GM21447 (cell line): ENCODE measurements around the gene IGFL1.
"Not testable (repeated sequence)": the region's sequence is repeated elsewhere in the genome, so short reads cannot be mapped to it uniquely, and the experiment has no call there.

Source experiments
- ATAC-seq: cut with Tn5 transposase; IDR thresholded peaks from one replicate; pipeline ENCODE4 v1.9.1; 2021; ENCODE audit not compliant: unreplicated experiment

The IGFL1 gene

GRCh38 chr19:46221981-46222610 is 7.4 kb upstream of the IGFL1 start:
- ATAC-seq = no peak

DNA sequence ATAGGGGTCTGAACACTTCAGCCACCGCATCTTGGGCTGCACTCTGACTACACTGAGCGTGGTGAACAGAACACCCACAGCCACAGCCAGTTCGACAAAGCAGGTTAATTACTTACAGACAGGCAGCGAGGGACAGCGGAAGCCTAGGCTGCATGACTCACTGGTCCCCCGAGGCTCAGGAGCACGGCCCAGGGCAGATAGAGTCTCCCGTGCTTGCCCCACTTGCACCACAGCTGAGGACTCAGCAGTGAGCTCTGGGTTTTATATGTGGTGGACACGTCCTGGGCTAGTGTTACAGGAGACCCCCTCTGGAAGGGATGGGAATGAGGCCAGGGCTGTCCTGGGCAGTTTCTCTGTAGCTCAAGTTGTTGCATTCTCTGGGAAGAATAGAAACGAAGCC is 5.8 kb upstream of the IGFL1 start:
- ATAC-seq = not testable (repeated sequence)

DNA sequence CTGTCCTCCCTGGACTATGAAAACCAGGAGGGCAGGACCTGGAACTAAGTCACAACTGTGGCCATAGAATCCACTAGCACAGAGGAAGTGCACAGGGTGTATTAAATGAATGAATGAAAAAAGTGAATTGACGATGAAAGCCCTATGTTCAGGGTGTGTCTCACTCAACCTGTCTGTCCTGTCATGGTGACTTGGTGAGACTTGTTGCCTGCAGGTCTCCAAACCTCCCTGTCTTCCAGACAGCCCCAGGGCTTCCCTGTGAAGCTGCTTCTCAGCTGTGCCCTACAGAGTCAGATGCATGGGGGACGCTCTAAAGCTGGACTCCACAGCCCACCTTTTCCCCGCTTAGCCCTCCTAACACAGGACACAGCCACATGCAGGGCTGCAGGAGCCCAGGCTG is 4.8 kb upstream of the IGFL1 start:
- ATAC-seq = no peak

DNA sequence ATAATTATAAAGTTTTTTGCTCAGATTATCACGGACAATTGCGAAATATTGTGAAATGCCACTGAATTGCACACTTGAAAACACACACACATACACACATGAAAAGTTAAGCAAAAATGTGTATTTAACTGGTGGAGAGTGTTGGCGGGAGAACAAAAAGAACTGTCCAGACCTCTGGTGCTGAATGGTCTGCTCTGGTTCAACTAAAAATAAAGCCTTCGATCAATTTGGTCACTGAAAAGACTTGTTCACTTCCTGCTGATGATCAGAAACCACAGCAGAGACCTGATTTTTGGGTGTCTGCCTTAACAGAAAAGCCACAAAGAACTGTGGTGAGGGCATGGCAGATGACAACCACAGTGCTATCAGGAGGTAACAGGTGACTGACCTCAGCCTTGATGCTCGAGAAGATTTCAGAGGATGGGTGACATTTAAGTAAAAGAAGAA is 4.0 kb upstream of the IGFL1 start:
- no peak for ATAC-seq

DNA sequence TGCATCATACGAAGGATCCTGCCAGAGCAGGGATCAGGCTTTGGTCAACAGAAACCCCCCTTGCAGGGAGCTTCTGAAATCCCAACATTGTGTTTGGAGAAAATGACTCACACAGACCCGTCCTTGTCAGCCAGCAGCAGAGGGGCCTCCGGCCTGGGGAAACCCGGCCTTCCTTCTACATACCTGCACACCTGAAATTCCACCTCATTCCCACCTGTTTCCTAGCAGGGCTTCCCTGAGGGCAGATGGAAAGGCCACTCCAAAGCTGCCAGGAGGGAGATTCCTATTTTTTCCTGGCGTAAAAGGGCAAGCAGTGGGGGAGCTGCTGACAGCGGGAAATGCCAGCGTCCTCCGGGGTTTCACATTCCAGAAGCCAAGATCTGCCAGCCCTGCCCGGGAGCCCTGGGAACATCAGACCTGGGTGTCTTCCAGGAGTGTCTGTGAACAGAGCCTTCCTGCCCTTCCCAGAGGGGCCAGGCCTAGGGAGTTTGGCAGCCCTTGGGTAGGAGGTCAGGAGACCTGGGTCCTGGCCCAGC is 3.0 kb upstream of the IGFL1 start:
- no peak for ATAC-seq

- no peak for ATAC-seq
These were observed 2.5 kb downstream of the IGFL1 start for GRCh38 chr19:46232029-46232428.

DNA sequence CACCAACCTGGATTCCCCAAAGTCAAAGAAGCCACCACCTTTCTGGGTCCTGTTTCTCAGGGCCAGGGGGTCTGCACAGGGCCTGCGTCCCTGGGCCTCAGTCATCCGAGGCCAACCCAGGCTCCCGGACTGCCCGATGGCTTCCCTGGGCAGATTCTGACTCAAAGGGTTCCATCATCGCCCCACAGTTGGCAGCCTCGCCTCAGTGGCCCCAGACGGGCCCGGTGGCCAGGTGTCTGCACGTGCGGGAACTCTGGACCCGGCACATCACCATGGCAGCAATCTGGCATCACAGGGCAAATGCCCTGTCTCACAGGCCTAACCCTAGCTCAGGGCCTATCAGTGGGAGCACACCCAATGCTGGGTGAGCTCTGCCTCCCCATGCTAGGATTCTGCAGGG is 2.9 kb downstream of the IGFL1 start:
- no peak for ATAC-seq

DNA sequence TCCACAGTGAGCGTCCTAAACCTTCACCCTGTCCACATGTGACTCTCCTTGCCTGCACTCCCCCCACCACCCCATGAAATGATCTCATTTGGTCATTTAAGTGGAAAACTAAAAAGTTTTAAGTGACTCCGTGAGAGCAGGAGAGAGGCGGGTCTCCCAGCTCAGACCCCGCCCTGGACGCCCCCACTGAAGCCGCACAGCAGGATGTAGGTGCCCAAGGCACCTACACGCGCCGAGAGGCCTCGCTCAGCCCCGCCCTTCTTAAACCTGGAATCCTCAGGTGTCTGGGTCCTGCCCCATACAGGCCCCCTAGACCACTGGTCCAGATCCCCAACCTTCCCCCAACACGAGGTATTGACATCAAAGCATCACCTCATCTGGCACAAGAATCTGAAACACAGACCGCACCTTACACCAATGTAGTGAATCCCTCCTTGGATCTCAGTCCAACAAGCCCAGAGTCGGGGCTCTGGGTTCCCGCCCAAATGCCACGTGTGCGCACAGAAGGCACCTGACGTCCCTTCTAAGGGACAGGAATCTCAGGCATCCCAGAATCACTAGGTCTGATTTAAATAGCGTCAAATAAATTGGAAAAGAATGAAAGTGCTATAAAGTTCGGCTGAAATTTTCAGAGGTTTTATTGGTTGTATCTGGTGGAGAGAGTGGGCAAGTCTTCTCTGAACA is 3.5 kb downstream of the IGFL1 start:
- no peak for ATAC-seq

GRCh38 chr19:46233871-46234270 is 4.3 kb downstream of the IGFL1 start:
- ATAC-seq = not testable (repeated sequence)

DNA sequence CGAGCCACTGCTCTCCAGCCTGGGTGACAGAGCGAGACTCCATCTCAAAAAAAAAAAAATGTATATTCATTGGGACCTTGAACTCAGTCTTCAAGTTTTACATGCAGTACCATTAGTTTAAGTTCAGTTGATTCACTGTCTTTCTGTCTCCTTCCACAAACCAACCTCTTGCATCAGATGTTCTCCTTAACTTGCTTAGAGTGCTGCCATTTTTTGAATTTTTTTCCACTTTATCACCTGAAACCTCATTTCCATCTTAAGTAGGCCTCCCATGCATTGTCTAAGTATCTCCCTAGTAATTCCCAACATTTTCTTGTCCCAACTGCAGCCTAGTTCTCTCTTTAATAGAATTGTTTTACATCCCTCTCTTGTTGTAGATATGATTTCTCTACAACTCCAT is 8.6 kb downstream of the IGFL1 start:
- not testable (repeated sequence) for ATAC-seq

DNA sequence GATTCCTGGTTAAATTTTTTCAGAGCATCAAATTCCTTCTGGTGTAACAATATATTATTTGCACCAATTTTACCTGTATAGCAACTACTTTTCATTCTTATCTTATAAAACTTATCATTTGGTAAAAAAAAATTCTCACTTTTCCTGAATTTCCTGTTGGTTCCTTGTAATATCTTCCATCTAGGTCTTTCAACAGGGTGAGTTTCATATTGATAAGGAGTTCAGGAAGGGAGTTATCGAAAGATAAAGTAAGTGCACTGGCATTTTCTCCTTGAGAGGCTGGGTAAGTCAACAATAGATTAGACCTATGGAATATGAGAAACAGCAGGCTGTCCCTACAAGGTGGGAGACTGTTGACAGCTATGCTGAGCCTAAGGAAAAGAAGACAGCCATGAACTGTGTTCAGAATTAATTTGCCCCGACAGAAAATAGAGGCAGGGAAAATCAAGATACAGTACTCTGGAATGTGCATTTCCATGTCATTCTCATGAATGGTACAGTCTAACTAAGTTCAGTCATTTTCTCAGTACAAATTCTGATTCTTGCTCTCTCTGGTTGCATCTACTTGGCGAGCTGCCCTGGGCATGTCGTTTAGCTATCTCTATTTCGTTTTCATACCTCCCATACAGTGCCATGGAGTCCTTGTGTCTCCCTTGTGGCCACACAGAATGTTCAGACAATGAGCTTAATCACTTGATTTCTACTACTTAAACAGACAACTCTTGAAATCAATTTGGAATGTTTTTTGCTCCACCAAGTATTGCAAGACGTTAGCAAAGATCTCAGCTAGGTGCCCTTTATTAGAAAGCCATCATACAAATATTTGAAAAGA is 9.9 kb downstream of the IGFL1 start:
- ATAC-seq = no peak

DNA sequence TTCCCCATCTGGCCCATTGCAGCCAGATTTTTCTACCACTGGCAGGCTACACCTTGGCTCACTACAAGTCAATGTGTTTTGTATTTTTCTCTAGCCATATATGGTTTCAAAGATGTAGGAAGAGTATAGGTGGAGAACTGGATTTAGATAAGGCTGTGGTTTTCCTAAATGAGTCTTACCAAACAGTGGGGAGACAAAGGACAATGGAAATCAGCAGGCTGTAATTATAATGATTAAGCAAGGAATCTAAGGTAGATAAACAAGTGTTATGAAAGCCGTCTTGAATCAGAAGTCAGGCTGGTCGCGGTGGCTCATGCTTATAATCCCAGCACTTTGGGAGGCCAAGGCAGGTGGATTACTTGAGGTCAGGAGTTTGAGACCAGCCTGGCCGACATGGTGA is 11.2 kb downstream of the IGFL1 start:
- no peak for ATAC-seq

DNA sequence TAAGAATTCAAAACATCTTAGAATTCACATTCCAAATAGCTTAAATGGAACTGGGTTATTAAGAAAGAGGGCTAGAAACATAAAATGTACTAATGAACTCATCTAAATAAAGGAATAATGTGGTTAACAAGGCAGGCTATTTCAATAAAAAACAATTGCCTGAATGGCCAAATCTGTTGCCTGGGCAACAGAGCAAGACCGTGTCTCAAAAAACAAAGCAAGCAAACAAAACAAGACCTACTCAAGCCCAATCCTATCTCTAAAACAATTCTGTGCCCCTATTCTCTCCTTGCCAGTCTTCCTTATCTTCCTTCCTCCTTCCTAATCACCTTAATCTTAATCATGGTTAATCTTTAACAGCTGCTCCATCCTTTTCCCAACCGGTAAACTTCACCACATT is 12.1 kb downstream of the IGFL1 start:
- ATAC-seq = no peak

DNA sequence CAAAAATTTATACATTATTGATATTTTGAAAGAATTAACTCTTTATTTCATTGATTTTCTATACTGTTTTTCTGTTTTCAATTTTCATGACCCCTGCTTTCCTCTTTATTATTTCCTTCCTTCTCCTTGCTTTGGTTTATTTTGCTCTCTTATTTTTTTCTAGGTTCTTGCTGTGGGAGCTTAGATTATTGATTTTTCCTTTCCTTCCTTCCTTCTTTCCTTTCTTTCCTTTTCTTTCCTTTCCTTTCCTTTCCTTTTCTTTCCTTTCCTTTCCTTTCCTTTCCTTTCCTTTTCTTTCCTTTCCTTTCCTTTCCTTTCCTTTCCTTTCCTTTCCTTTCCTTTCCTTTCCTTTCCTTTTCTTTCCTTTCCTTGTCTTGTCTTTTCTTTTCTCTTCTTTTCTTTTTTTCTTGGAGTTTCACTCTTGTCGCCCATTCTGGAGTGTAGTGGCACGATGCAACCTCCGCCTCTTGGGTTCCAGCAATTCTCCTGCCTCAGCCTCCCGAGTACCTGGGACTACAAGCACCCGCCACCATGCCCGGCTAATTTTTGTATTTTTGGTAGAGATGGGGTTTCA is 13.6 kb downstream of the IGFL1 start:
- ATAC-seq = not testable (repeated sequence)

GRCh38 chr19:46250076-46250735 is 20.7 kb downstream of the IGFL1 start:
- no peak for ATAC-seq

DNA sequence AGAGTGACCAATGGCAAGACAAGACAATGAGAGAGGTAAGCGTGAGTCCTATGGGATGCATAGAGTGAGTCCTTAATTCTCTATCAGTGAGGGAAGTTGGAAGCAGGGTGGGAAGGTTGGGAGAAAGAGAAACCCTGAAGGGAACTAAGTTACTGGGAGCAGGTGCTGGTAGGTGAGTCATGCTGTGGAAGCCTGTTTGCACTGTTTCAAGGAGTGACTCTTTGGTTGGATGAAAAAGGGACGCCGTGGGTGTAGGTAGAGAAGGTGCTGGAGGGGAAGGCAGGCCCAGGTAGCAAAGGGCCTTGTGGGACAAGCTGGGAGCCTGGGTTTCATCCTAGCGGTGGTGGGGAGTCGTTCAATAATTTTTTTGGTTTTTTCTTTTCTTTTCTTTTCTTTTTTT is 21.9 kb downstream of the IGFL1 start:
- no peak for ATAC-seq

DNA sequence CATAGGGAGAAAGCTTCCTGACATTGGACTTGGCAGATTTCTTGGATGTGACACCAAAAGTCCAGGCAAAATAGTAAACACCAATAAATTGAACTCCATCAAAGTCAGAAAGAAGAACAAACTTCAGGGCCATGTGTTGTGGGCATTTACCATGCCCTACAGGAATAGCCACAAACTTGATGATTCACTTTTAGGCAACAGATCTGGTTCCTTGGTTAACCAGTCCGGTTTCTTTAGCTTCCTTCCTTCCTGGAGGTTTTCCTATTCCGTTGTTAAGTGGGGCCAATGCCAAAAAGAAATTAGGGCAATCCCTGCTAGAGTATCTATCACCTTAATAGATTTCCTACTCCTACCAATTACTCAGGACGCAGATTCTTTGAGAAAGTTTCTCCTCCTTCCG is 25.2 kb downstream of the IGFL1 start:
- ATAC-seq = no peak

- ATAC-seq = no peak
These were observed 27.3 kb downstream of the IGFL1 start for GRCh38 chr19:46256855-46257254.

DNA sequence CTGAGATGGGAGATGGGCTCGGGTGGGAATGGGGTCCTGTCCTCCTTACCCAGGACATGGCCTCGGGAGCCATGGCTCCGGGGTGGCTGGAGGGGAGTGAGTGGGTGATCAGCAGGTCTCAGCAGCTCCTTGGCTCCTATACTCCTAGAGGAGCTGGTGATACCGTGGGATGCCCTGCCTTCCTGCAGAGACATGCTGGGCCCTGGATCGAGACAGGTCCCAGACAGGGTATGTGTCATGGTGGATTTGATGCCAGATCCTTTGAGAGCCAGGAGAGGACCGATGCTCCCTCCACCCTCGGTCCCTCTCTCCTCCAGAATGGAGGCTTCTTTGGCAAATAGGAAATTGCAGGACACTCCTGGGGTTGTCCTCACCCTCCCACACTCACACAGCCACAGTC is 32.0 kb downstream of the IGFL1 start:
- ATAC-seq = not testable (repeated sequence)

DNA sequence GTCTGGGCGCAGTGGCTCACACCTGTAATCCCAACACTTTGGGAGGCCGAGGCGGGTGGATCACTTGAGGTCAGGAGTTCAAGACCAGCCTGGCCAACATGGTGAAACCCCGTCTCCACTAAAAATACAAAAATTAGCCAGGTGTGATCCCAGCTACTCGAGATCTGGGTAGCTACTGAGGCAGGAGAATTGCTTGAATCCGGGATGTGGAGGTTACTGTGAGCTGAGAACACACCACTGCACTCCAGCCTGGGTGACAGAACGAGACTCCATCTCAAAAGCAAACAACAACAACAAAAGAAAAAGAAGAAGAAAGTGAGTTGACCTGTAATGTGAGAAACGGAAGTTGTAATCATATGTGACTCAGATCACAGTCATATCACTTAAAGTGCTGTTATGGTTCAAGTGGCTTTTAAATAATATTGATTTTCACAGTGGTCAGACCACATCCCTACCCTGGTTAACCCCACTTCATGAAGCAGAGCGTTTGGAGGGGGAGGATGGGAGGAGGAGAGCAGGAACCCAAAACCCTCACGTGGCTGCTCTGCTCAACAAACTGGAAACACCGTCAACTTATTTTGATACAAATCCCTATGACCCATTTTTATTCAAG is 33.2 kb downstream of the IGFL1 start:
- not testable (repeated sequence) for ATAC-seq
